SK-MEL-5 (cell line): Measurements from ENCODE around the gene AP3B1. TPM values are rescaled to one million over a fixed set of nuclear protein-coding genes. Genes with fewer than 3 reads are reported as not detected.
A peak's percentile ranks its signal among the peaks of the same experiment; 100 is the strongest.
"Not testable (repeated sequence)": the region's sequence is repeated elsewhere in the genome, so short reads cannot be mapped to it uniquely, and the experiment has no call there.

Experiments used
- DNase-seq: peaks from one replicate; pipeline ENCODE4 v3.0.0-alpha.2; 2016; ENCODE audit warnings: low read depth, low spot score
- in situ Hi-C: cut with HindIII; loops from 2 replicates; pipeline ENCODE4 v1.10.0; 2016; ENCODE audit warnings: low sequenced_read_pairs, high pct_unique_total_duplicates, low pct_unique_long_range_greater_than_20kb
- total RNA-seq: library from RNA; depleted of rRNA; stranded (reverse); fragments of >200 nt; shearing (Covaris generic); gene quantifications from 2 replicates; pipeline ENCODE4 v1.2.3, GENCODE V29; 2014

AP3B1 gene
- total RNA-seq, 1 experiment from 2014 or later: 50.8 TPM

GRCh38 chr5:78062645-78063044 lies 231.9 kb downstream of the AP3B1 start:
- in situ Hi-C loops: no loop called here
- DNase-seq: no peak

- in situ Hi-C loops: no loop called here
- no peak for DNase-seq
These were observed 234.1 kb downstream of the AP3B1 start for GRCh38 chr5:78060421-78060820.

- no peak for DNase-seq
- in situ Hi-C loops: no loop called here
These were observed 235.9 kb downstream of the AP3B1 start for GRCh38 chr5:78058625-78059024.

DNA sequence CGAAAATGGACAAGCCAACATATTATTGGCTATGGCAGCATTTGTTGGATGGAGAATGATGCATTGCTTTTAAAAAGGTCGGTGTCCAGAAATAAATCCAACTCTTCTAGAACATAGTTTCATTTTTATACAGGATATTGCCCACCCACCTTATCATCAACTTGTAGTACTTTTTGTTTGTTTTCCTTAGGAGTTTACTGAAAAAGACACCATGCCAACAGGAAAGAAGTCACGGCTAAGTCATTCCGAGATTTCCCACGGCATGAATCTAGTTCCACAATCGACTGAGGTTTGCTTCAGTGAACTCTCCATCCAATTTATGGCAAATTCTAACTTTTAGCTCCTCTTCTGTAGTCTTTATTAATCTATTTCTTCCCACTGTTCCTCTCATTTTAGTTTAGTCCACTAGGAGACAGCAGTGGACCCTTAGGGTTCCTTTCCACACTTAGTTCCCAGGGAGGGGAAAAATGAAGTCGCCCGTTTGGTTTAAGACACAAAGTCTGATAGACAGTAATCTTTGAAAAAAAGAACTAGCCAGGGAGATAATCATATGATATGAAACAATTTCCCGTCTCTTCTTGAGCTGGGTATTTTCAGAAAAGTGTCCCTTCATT lies 237.5 kb downstream of the AP3B1 start:
- DNase-seq: peak; percentile 12
- in situ Hi-C loops: no loop called here

DNA sequence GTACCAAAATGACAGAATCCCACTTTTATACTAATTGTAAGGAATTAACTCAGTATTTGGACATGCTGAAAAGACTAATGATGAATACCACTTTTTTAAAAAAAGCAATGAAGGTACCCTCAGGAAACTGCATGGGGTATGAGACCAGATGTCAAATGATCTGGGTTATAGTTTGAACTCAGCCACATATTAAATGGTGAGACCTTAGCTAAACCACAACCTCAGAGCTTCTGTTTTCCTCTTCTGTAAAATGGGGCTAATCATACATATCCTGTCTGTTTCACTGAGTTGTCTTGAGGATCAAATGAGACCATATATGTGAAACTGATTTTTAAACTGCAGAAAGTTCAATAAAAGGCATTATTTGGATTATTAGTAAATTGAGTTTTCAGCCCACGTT lies 238.4 kb downstream of the AP3B1 start:
- in situ Hi-C loops: no loop called here
- DNase-seq: no peak

- in situ Hi-C loops: no loop called here
- no peak for DNase-seq
These were observed 243.6 kb downstream of the AP3B1 start for GRCh38 chr5:78050888-78051287.

- in situ Hi-C loops, DNase-seq: not testable (repeated sequence)
These were observed 247.7 kb downstream of the AP3B1 start for GRCh38 chr5:78046823-78047222.

DNA sequence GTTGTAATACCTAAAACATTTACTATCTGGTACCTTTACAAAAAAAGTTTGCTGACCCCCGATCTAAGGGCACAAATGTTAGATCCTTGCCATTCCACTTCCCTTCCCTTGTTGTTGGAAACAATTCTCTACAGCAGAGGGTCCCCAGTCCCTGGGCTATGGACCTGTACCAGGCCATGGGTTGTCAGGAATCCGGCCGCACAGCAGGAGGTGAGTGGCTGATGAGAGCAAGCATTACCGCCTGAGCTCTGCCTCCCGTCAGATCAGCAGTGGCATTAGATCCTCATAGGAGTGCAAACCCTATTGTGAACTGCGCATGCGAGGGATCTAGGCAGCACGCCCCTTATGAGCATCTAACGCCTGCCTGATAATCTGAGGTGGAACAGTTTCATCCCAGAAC lies 248.5 kb downstream of the AP3B1 start:
- in situ Hi-C loops: no loop called here
- no peak for DNase-seq

- in situ Hi-C loops: no loop called here
- no peak for DNase-seq
These were observed 252.7 kb downstream of the AP3B1 start for GRCh38 chr5:78041805-78042204.

DNA sequence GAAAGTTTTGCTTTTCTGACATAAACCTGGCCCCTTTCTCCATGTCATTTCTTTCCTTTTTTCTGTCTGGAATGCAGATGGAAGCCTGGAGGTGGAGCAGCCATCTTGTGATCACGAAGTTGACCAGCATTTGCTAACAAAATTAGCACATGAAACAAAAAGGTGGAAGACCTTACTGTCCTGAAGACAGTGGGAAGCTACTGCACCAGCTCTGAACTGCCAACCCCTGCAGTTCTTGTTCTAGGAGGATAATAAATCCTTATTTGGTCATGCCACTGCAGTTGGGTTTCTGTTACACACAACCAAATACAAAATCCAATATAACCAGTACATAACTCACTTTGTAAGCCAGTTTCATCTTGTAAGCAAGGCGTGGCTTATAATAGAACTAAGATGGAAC lies 269.0 kb downstream of the AP3B1 start:
- in situ Hi-C loops: no loop called here
- no peak for DNase-seq

DNA sequence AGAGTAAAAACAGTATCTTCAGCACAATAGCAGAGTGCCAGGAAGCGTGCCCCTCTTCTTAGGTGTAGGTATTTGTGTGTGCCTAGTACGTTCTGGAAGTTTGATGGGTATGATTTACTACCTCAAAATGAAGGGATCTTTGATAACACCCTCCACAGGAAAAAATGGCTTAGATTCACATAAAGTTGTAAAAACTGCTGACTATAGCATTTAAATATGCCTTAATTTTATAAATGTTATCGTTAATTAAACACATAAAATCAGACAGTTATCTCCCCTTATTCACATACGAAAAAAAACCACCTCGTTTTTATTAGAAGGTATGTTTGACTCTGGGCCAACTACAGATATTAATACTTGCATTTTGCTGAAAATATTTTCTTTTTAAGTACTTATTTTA lies 274.8 kb downstream of the AP3B1 start:
- in situ Hi-C loops: no loop called here

GRCh38 chr5:78016863-78017529 lies 277.5 kb downstream of the AP3B1 start:
- in situ Hi-C loops: no loop called here
- DNase-seq: no peak

More for the DNA sequence above, 274.8 kb downstream of the AP3B1 start:
- DNase-seq: no peak

DNA sequence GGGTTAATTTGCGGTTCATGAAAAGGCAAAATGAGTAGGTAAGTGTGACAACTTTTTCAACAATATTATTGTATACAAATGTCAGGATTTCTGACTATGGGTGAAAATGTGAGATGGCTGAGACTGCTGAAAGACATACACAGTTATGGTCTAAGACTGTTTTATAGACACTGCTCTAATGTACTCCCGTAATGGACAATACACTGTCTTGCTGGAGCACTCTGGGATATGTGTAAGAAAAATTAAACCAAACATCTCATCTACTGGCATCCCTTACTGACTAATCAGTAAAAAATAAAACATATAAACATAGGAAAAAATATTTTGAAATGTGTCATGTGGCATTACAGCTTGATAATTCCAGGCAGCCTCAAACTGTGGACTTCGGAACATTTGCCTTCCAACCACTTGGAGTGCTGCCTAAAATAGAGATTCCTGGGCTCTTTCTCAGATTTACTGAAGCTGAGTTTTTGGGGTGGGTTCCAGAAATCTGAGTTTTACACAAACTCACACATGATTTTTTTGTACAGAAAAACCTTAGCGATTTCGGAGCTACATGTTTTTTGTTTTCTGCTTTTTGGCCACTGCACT lies 284.5 kb downstream of the AP3B1 start:
- DNase-seq: no peak
- in situ Hi-C loops: no loop called here

- in situ Hi-C loops: no loop called here
- peak; percentile 84 for DNase-seq
These were observed 286.0 kb downstream of the AP3B1 start for GRCh38 chr5:78008356-78008967.

GRCh38 chr5:78007233-78007632 lies 287.3 kb downstream of the AP3B1 start:
- in situ Hi-C loops: no loop called here
- DNase-seq: peak; percentile 13

DNA sequence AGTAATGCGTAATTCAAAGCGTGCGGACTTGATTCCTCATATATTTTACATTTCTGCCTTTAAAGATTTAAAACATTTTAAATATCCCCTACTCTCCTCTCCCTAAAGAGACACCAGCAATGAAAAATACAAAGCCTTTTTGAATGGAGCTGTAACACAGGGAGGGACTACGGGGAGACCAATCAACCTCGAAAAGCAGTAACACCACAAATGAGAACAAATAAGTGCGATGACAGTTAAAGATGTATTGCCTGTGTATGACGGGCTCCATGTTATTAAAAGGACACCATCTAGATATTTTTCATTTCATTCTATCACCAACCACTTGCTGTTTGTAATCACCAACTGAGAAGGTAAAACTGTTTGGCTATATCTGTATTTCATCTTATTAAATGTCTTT lies 288.0 kb downstream of the AP3B1 start:
- no peak for DNase-seq
- in situ Hi-C loops: no loop called here

GRCh38 chr5:78005021-78005785 lies 289.3 kb downstream of the AP3B1 start:
- peak; percentile 97 for DNase-seq
- in situ Hi-C loops: no loop called here

DNA sequence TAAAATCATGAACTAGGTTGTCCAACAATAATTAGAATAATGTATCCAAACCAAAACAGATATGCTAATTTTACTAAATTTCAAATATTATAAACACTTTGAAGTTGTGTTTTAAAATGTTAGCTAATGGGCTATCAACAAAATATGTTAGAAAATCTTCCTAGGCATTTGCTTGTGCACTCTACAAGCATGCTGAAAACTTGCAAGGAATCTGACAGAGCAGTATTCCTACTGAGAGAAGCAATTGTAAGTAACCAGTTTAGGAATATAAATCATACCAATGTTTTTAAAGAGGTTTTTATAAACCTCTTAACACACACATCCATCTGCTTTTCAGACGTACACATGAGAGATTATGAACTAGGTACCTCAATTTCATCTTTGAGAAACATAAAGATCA lies 289.9 kb downstream of the AP3B1 start:
- DNase-seq: no peak
- in situ Hi-C loops: no loop called here
